ENCODE measurements around the gene NARS2. TPM values are rescaled to one million over a fixed set of nuclear protein-coding genes. Genes with fewer than 3 reads are reported as not detected.

Gene NARS2
- total and polyA plus RNA-seq, 9 of the 15 experiments (the other 6 are each of a cell fraction or from before 2014, with no cell fraction given): 26.8 to 48.0 (median 34.2) TPM

DNA sequence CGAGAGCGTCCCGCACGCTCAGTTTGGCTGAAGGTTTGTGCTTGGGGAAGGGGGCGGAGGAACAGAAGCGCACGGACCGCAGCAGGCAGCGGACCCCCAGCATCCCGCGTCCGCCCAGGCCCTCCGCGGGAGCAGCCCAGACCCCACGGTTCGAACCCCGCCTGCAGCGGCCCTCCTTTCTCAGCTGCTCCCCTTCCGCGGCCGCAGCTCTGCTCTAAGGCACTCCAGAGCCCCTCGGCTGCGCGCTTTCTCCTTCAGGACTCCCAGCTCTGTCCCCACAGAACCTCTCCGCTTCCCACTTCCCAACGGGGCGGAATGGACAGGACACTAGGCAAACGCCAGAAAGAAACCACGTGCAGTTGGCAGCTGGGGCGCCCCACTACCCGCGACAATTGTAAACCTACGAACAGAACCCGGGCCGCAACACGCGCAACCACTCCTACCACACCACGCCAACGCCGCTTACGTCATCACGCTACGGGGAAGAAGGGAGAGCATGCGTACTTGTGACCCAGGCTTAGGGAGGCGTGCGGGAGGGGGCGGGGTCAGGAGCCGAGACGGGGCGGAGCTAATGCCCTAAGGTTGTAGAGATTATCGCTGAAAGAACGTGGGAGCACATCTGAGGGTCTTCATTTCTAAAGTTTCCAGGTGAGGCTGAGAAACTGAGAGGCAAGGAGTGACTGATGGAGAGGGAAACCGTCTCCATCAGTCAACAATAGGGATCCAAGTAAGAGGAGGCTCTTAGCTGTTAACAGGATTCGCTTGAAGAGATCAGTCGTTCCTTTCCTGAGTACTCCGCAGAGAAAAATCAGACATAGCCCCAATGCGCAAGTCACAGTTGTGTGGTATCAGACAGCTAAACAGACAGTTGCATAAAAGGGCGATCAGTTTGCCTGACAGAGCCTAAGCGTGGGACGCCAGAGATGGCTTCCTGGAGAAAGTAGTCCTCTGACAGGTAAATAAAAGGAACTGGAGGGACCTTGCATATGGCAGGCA lies at the start of gene NARS2 (continued):
- TF ChIP-seq MNT (conservative IDR thresholded peaks at IDR 0.05) (peak; percentile 96 to 98), DDX20 (tag; IDR thresholded peaks at IDR 0.05; ENCODE audit: low read depth) (no peak), ZNF778 (CRISPR knock-in tag; IDR thresholded peaks at IDR 0.05) (no peak), TRIM28 (IDR thresholded peaks at IDR 0.05) (no peak), ZNF707 (CRISPR knock-in tag; conservative IDR thresholded peaks at IDR 0.05) (no peak), KDM5B (IDR thresholded peaks at IDR 0.05; ENCODE audit: insufficient replicate concordance, low read depth, low read length) (peak; percentile 63), TSC22D4 (tag; IDR thresholded peaks at IDR 0.05) (no peak), PTRF (tag; IDR thresholded peaks at IDR 0.05) (no peak), NBN (IDR thresholded peaks at IDR 0.05; ENCODE audit: low read depth) (no peak), JUN (IDR thresholded peaks at IDR 0.05; ENCODE audit: borderline replicate concordance, low read depth, low read length) (peak; percentile 68; the same call in 1 of the 2 replicates), JUN (CRISPR knock-in tag; IDR thresholded peaks at IDR 0.05; ENCODE audit: borderline replicate concordance) (no peak), CBFA2T3 (IDR thresholded peaks at IDR 0.05) (no peak), ZNF655 (CRISPR knock-in tag; IDR thresholded peaks at IDR 0.05) (no peak), ZNF23 (CRISPR knock-in tag; IDR thresholded peaks at IDR 0.05) (no peak), ATF2 (CRISPR knock-in tag; IDR thresholded peaks at IDR 0.05) (no peak), IRF2 (CRISPR knock-in tag; IDR thresholded peaks at IDR 0.05) (no peak), THAP7 (CRISPR knock-in tag; IDR thresholded peaks at IDR 0.05) (no peak), ELK3 (CRISPR knock-in tag; IDR thresholded peaks at IDR 0.05) (no peak), HNRNPL (IDR thresholded peaks at IDR 0.05; ENCODE audit: low read depth, low read length) (no peak), ZBTB17 (CRISPR knock-in tag; IDR thresholded peaks at IDR 0.05) (no peak), ZFPM2 (CRISPR knock-in tag; IDR thresholded peaks at IDR 0.05) (no peak), HNRNPLL (IDR thresholded peaks at IDR 0.05; ENCODE audit: low read depth, low read length, poor library complexity, severe bottlenecking) (peak; percentile 96), ZNF76 (CRISPR knock-in tag; IDR thresholded peaks at IDR 0.05; ENCODE audit: borderline replicate concordance) (no peak)

All from K562 (cell line).